HEK293 (cell line): ENCODE data around the gene SDCBP2.

Experiments used
- CTCF ChIA-PET: fragments of 350-600 bp; formaldehyde crosslinking; extraction: SDS; loops from one replicate; lab custom pipeline; 2021; ENCODE audit warnings: antibody characterized with exemption; lab: Yijun Ruan, JAX
- POLR2A ChIA-PET: fragments of 300-600 bp; formaldehyde crosslinking; extraction: SDS; loops from one replicate; lab custom pipeline; 2020; ENCODE audit warnings: antibody characterized with exemption, inconsistent platforms; lab: Yijun Ruan, JAX
- H3K27ac ChIP-seq: fragments of 200-500 bp; sonication (Bioruptor generic); 2 replicates; pipeline ENCODE4 v1.5.1; 2014; ENCODE audit warnings: low read depth, low read length, control low read depth, inconsistent platforms; ENCODE audit errors: extremely low read depth
- H3K36me3 ChIP-seq, 2 experiments: fragments of 200-500 bp in 1 of 2; sonication (Bioruptor generic) in 1 of 2; 1 replicate in 1 of 2; 2 replicates in 1 of 2; pipeline ENCODE4 v1.5.1; 2014 to 2017; ENCODE audit warnings: inconsistent platforms in 2 of 2, low read length in 2 of 2; ENCODE audit not compliant: control insufficient read depth in 2 of 2, insufficient read depth in 1 of 2
- H3K4me1 ChIP-seq: fragments of 200-500 bp; sonication (Bioruptor generic); 2 replicates; pipeline ENCODE4 v1.5.1; 2014; ENCODE audit warnings: mild to moderate bottlenecking, low read length, inconsistent platforms; ENCODE audit not compliant: control insufficient read depth, insufficient read depth
- H3K4me3 ChIP-seq: 2 replicates; pipeline ENCODE4 v1.5.1; 2011; ENCODE audit warnings: low read depth, mild to moderate bottlenecking, control low read depth, low read length, moderate library complexity
- H3K9me3 ChIP-seq: fragments of 200-500 bp; sonication (Bioruptor generic); 2 replicates; pipeline ENCODE4 v1.5.1; 2014; ENCODE audit warnings: low read depth, low read length, inconsistent platforms; ENCODE audit not compliant: control insufficient read depth, insufficient read depth
- HOXA7 ChIP-seq: sonication (generic); formaldehyde crosslinking; IDR thresholded peaks from 2 replicates; pipeline ENCODE4 v1.8.1; 2022; ENCODE audit warnings: missing genetic modification reagents, borderline replicate concordance
- IKZF3 ChIP-seq: fragments of 450-650 bp; IDR thresholded peaks from 2 replicates; pipeline ENCODE4 v1.5.0; 2018; ENCODE audit warnings: missing biosample characterization, mild to moderate bottlenecking, missing genetic modification characterization, moderate library complexity
- OSR2 ChIP-seq: fragments of 450-650 bp; formaldehyde crosslinking; IDR thresholded peaks from 2 replicates; pipeline ENCODE4 v1.5.1; 2016; ENCODE audit warnings: missing biosample characterization, missing genetic modification characterization
- RBAK ChIP-seq: fragments of 450-650 bp; formaldehyde crosslinking; IDR thresholded peaks from 2 replicates; pipeline ENCODE4 v1.5.1; 2016; ENCODE audit warnings: missing biosample characterization, missing genetic modification characterization
- TCF7L2 ChIP-seq: IDR thresholded peaks from 2 replicates; pipeline ENCODE4 v1.6.1; 2011; ENCODE audit warnings: low read depth, mild to moderate bottlenecking, inconsistent platforms, low read length, moderate library complexity, borderline replicate concordance
- YY1 ChIP-seq: fragments of 450-650 bp; formaldehyde crosslinking; IDR thresholded peaks from 2 replicates; pipeline ENCODE4 v1.5.1; 2018; ENCODE audit warnings: missing biosample characterization, missing genetic modification characterization
- ZBTB8A ChIP-seq: fragments of 450-650 bp; formaldehyde crosslinking; IDR thresholded peaks from 2 replicates; pipeline ENCODE4 v1.5.1; 2016; ENCODE audit warnings: missing biosample characterization, missing genetic modification characterization
- ZNF112 ChIP-seq: fragments of 450-650 bp; formaldehyde crosslinking; IDR thresholded peaks from 2 replicates; pipeline ENCODE4 v1.5.0; 2017; ENCODE audit warnings: missing biosample characterization, missing genetic modification characterization
- ZNF214 ChIP-seq: fragments of 450-650 bp; formaldehyde crosslinking; IDR thresholded peaks from 2 replicates; pipeline ENCODE4 v1.5.1; 2017; ENCODE audit warnings: missing biosample characterization, mild to moderate bottlenecking, missing genetic modification characterization, borderline replicate concordance
- ZNF354C ChIP-seq: fragments of 450-650 bp; formaldehyde crosslinking; IDR thresholded peaks from 2 replicates; pipeline ENCODE4 v1.5.1; 2016; ENCODE audit warnings: missing biosample characterization, missing genetic modification characterization, low read depth, borderline replicate concordance
- ZNF548 ChIP-seq: fragments of 450-650 bp; formaldehyde crosslinking; IDR thresholded peaks from 2 replicates; pipeline ENCODE4 v1.5.1; 2016; ENCODE audit warnings: missing biosample characterization, missing genetic modification characterization
- ZNF558 ChIP-seq: fragments of 450-650 bp; formaldehyde crosslinking; IDR thresholded peaks from 2 replicates; pipeline ENCODE4 v1.5.1; 2016; ENCODE audit warnings: missing biosample characterization, missing genetic modification characterization
- ZNF621 ChIP-seq: fragments of 450-650 bp; formaldehyde crosslinking; IDR thresholded peaks from 2 replicates; pipeline ENCODE4 v1.5.1; 2017; ENCODE audit warnings: missing biosample characterization, missing genetic modification characterization
- ZNF626 ChIP-seq: fragments of 450-650 bp; sonication (Bioruptor Pico); formaldehyde crosslinking; IDR thresholded peaks from 2 replicates; pipeline ENCODE4 v1.5.1; 2018; ENCODE audit warnings: missing biosample characterization, missing genetic modification characterization, inconsistent platforms
- ZNF768 ChIP-seq: fragments of 450-650 bp; formaldehyde crosslinking; IDR thresholded peaks from 2 replicates; pipeline ENCODE4 v1.5.1; 2018; ENCODE audit warnings: missing biosample characterization, mild to moderate bottlenecking, missing genetic modification characterization
- ZNF776 ChIP-seq: fragments of 450-650 bp; formaldehyde crosslinking; IDR thresholded peaks from 2 replicates; pipeline ENCODE4 v1.5.0; 2017; ENCODE audit warnings: missing biosample characterization, missing genetic modification characterization, borderline replicate concordance
- ZSCAN30 ChIP-seq: fragments of 450-650 bp; IDR thresholded peaks from 2 replicates; pipeline ENCODE4 v1.5.1; 2018; ENCODE audit warnings: missing biosample characterization, mild to moderate bottlenecking, missing genetic modification characterization, moderate library complexity
- TF ChIP-seq, protein P1 (sequence below): fragments of 450-650 bp; formaldehyde crosslinking; IDR thresholded peaks from 2 replicates; pipeline ENCODE4 v1.5.1; 2016; ENCODE audit warnings: missing biosample characterization, missing genetic modification characterization
- TF ChIP-seq, protein P2 (sequence below): fragments of 450-650 bp; formaldehyde crosslinking; IDR thresholded peaks from 2 replicates; pipeline ENCODE4 v1.5.1; 2016; ENCODE audit warnings: missing biosample characterization, missing genetic modification characterization
- TF ChIP-seq, protein P3 (sequence below): fragments of 450-650 bp; formaldehyde crosslinking; IDR thresholded peaks from 2 replicates; pipeline ENCODE4 v1.5.1; 2016; ENCODE audit warnings: missing biosample characterization, missing genetic modification characterization
- TF ChIP-seq, protein P4 (sequence below): fragments of 450-650 bp; formaldehyde crosslinking; conservative IDR thresholded peaks from 2 replicates; pipeline ENCODE4 v1.5.1; 2016; ENCODE audit warnings: low read depth, missing biosample characterization, missing genetic modification characterization
- TF ChIP-seq, protein P5 (sequence below): fragments of 450-650 bp; formaldehyde crosslinking; IDR thresholded peaks from 2 replicates; pipeline ENCODE4 v1.5.1; 2017; ENCODE audit warnings: missing biosample characterization, missing genetic modification characterization

The SDCBP2 gene

DNA sequence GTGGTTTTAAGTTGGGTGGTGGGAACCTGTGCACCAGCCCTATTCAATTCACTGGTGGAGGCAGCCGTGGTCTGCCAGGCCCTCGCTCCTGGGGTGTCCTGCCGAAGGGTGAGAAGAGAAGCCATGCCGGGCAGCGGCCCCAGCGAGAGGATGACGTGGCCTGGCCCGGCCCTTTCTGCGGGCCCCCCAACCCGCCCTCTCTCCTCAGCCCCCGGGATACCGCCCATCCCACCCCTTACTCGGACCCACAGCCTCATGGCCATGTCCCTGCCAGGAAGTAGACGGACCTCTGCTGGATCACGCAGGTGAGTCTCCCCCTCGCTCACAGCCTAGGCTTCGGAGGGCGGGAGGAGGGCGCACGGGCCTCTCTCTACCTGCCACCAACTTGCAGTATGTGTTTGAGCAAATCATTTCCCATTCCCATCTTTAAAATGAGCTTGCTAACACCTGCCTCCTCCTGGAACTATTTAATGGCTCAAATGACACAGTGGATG, 32.8 kb downstream of the SDCBP2 start:
- H3K9me3 ChIP-seq = no peaks in the 10 kb centered on the region
- TF ChIP-seq RBAK = no peak
- no peak for TF ChIP-seq OSR2 (tag by site-specific recombination)
- no peak for TF ChIP-seq ZNF626 (tag by site-specific recombination)
- TF ChIP-seq ZNF776 (tag by site-specific recombination) = no peak
- TF ChIP-seq YY1 (tag by site-specific recombination) = no peak
- no peak overlapping the region for H3K27ac ChIP-seq
- ChIA-PET POLR2A (no interaction called here), CTCF (no interaction called here)
- H3K4me3 ChIP-seq = no peak overlapping the region
- H3K4me1 ChIP-seq = no peaks in the 10 kb centered on the region
- H3K36me3 ChIP-seq = peaks cover 0 to 15% of the 10 kb centered on the region in 2 experiments; a peak in 1 of 3 replicates

DNA sequence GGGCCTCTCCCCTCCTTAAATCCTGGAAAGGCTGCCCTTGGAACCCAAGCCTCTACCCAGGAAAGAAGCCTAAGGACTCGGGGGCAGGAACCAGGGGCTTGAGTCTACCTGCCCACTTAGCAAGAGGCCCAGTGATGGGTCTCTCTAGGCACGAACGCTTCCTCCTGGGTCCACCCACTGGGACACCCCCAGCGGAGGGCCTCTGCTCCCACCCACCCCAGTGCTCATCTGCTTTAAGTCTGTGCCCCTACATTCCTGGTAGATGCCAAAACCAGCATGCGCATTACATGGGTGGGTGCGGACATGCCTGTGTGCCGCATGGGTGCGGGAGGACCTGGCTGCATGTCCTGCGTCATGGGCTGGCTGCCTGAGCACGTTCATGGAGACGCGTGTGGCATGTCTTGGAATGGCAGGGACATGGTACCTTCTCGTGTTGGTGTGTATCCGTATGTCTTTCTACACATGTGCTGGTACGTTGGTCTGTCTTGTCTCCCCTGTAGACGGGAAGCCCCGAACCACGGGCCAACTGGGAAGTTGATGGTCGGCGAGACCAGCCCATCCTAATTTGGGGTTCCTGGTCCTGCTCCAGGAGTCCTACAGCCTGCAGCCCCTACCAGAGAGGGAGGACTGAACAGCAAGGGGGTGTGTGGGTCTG, 33.5 kb downstream of the SDCBP2 start:
- H3K4me3 ChIP-seq = no peak overlapping the region
- TF ChIP-seq, protein P1, sequence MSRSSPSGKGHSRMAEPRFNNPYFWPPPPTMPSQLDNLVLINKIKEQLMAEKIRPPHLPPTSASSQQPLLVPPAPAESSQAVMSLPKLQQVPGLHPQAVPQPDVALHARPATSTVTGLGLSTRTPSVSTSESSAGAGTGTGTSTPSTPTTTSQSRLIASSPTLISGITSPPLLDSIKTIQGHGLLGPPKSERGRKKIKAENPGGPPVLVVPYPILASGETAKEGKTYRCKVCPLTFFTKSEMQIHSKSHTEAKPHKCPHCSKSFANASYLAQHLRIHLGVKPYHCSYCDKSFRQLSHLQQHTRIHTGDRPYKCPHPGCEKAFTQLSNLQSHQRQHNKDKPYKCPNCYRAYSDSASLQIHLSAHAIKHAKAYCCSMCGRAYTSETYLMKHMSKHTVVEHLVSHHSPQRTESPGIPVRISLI (tag by site-specific recombination) = no peak
- TF ChIP-seq ZNF354C (tag by site-specific recombination) = no peak
- TF ChIP-seq ZSCAN30 (tag by site-specific recombination) = no peak
- TF ChIP-seq, protein P2, sequence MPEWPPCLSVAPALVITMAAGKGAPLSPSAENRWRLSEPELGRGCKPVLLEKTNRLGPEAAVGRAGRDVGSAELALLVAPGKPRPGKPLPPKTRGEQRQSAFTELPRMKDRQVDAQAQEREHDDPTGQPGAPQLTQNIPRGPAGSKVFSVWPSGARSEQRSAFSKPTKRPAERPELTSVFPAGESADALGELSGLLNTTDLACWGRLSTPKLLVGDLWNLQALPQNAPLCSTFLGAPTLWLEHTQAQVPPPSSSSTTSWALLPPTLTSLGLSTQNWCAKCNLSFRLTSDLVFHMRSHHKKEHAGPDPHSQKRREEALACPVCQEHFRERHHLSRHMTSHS (tag by site-specific recombination) = no peak
- no peak for TF ChIP-seq ZNF112 (tag by site-specific recombination)
- no peak for TF ChIP-seq ZNF768 (tag by site-specific recombination)
- TF ChIP-seq TCF7L2 = no peak
- TF ChIP-seq OSR2 (tag by site-specific recombination) = no peak
- no peak for TF ChIP-seq ZNF548 (tag by site-specific recombination)
- no peak for TF ChIP-seq ZNF621 (tag by site-specific recombination)
- no peak for TF ChIP-seq ZNF214
- TF ChIP-seq HOXA7 (CRISPR knock-in tag) = no peak
- TF ChIP-seq, protein P3, sequence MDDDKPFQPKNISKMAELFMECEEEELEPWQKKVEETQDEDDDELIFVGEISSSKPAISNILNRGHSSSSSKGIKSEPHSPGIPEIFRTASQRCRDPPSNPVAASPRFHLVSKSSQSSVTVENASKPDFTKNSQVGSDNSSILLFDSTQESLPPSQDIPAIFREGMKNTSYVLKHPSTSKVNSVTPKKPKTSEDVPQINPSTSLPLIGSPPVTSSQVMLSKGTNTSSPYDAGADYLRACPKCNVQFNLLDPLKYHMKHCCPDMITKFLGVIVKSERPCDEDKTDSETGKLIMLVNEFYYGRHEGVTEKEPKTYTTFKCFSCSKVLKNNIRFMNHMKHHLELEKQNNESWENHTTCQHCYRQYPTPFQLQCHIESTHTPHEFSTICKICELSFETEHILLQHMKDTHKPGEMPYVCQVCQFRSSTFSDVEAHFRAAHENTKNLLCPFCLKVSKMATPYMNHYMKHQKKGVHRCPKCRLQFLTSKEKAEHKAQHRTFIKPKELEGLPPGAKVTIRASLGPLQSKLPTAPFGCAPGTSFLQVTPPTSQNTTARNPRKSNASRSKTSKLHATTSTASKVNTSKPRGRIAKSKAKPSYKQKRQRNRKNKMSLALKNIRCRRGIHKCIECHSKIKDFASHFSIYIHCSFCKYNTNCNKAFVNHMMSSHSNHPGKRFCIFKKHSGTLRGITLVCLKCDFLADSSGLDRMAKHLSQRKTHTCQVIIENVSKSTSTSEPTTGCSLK = no peak
- no peak for TF ChIP-seq ZBTB8A (tag by site-specific recombination)
- TF ChIP-seq, protein P4, sequence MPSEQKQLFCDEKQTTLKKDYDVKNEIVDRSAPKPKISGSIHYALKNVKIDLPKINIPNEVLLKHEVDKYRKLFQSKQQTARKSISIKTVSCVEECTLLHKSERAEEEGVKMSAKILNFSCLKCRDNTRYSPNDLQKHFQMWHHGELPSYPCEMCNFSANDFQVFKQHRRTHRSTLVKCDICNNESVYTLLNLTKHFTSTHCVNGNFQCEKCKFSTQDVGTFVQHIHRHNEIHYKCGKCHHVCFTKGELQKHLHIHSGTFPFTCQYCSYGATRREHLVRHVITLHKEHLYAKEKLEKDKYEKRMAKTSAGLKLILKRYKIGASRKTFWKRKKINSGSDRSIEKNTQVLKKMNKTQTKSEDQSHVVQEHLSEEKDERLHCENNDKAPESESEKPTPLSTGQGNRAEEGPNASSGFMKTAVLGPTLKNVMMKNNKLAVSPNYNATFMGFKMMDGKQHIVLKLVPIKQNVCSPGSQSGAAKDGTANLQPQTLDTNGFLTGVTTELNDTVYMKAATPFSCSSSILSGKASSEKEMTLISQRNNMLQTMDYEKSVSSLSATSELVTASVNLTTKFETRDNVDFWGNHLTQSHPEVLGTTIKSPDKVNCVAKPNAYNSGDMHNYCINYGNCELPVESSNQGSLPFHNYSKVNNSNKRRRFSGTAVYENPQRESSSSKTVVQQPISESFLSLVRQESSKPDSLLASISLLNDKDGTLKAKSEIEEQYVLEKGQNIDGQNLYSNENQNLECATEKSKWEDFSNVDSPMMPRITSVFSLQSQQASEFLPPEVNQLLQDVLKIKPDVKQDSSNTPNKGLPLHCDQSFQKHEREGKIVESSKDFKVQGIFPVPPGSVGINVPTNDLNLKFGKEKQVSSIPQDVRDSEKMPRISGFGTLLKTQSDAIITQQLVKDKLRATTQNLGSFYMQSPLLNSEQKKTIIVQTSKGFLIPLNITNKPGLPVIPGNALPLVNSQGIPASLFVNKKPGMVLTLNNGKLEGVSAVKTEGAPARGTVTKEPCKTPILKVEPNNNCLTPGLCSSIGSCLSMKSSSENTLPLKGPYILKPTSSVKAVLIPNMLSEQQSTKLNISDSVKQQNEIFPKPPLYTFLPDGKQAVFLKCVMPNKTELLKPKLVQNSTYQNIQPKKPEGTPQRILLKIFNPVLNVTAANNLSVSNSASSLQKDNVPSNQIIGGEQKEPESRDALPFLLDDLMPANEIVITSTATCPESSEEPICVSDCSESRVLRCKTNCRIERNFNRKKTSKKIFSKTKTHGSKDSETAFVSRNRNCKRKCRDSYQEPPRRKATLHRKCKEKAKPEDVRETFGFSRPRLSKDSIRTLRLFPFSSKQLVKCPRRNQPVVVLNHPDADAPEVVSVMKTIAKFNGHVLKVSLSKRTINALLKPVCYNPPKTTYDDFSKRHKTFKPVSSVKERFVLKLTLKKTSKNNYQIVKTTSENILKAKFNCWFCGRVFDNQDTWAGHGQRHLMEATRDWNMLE = no peak
- no peak for TF ChIP-seq ZNF558 (tag by site-specific recombination)
- no peak for TF ChIP-seq IKZF3 (tag by site-specific recombination)
- TF ChIP-seq, protein P5, sequence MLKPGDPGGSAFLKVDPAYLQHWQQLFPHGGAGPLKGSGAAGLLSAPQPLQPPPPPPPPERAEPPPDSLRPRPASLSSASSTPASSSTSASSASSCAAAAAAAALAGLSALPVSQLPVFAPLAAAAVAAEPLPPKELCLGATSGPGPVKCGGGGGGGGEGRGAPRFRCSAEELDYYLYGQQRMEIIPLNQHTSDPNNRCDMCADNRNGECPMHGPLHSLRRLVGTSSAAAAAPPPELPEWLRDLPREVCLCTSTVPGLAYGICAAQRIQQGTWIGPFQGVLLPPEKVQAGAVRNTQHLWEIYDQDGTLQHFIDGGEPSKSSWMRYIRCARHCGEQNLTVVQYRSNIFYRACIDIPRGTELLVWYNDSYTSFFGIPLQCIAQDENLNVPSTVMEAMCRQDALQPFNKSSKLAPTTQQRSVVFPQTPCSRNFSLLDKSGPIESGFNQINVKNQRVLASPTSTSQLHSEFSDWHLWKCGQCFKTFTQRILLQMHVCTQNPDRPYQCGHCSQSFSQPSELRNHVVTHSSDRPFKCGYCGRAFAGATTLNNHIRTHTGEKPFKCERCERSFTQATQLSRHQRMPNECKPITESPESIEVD (tag by site-specific recombination) = no peak

More for the DNA sequence above, 33.5 kb downstream of the SDCBP2 start:
- ChIA-PET POLR2A (no interaction called here), CTCF (no interaction called here)
- H3K27ac ChIP-seq = no peak overlapping the region
- H3K4me1 ChIP-seq = no peaks in the 10 kb centered on the region
- no peaks in the 10 kb centered on the region for H3K9me3 ChIP-seq
- peaks cover 0 to 10% of the 10 kb centered on the region in 2 experiments; a peak in 1 of 3 replicates for H3K36me3 ChIP-seq
